ENCODE results near the gene ZNF768. TPM values are rescaled to one million over a fixed set of nuclear protein-coding genes. Genes with fewer than 3 reads are reported as not detected.

Gene ZNF768
- total and polyA plus RNA-seq, 3 experiments from 2014 or later = 2.5 to 15.1 (median 13.5) TPM

- no peaks in the 10 kb centered on the region for H3K4me1 ChIP-seq (ENCODE audit: insufficient read depth, low read length)
- no peak overlapping the region for H3K4me3 ChIP-seq (ENCODE audit: low read length)
- Mint-ChIP-seq H3K4me3 (peak overlapping the region in 1 of 7 donors; percentile 28), H3K27ac (peak overlapping the region in 5 of 8 donors; percentile 42 to 93 (median 52)), H3K27me3 (peaks cover 0 to 1% of the 10 kb centered on the region in 2 donors), H3K36me3 (peaks cover 13 to 84% (median 16%) of the 10 kb centered on the region in 3 donors), H3K9me3 (no peaks in the 10 kb centered on the region), H3K4me1 (peaks cover 13 to 31% (median 20%) of the 10 kb centered on the region in 3 donors)
- H3K9me3 ChIP-seq (ENCODE audit: low read length) = no peaks in the 10 kb centered on the region
- CTCF ChIA-PET = interaction anchor here (1.2 to 1.5 kb wide), 2 partner anchors 17 to 39 kb away, joined by 3 to 4 read pairs; no protein-coding TSS in a partner anchor
- H3K27ac ChIP-seq (ENCODE audit: low read depth, low read length) = no peak overlapping the region
- no peak for DNase-seq
- peaks cover 55% of the 10 kb centered on the region for H3K36me3 ChIP-seq (ENCODE audit: insufficient read depth, low read length)
- POLR2A ChIA-PET = interaction anchor here (0.6 to 1.7 kb wide), 4 partner anchors 9 to 59 kb away, joined by 3 to 6 read pairs (median 4); no protein-coding TSS in a partner anchor
- no peaks in the 10 kb centered on the region for H3K27me3 ChIP-seq (ENCODE audit: insufficient read depth, low read length, poor library complexity, severe bottlenecking)
Measured at GRCh38 chr16:30518552-30518951, 7.8 kb downstream of the ZNF768 start.

DNA sequence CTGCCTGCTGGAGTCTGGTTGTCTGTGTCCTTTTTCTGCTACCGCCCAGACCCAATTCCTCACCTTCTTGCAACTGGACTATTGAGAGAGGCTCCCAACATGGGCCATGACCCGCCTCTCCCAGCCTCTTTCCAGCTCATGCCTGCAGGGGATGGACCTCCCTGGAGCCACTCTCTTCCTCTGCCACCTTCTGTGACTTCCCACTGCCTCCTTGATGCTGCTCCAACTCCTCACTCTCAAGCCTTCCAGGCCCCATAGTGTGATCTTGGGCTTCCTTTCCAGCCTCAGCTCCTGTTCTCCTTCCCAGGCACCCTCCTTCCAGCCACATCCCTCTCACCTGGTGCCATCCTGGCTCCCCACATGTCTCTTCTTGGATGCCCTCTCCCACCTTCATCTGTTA lies 11.1 kb downstream of the ZNF768 start:
- H3K36me3 ChIP-seq (ENCODE audit: insufficient read depth, low read length) = peaks cover 84% of the 10 kb centered on the region
- ChIA-PET CTCF (interaction anchor here (2.0 kb wide), 1 partner anchor 85 kb away, joined by 6 read pairs; the partner anchor contains the start of gene DCTPP1), POLR2A (interaction anchor here (0.7 to 1.0 kb wide), 3 partner anchors 14 to 43 kb away, joined by 3 to 11 read pairs (median 3); partner anchors contain the start of gene ZNF764)
- no peak for DNase-seq
- H3K4me3 Mint-ChIP-seq = no peak overlapping the region
- no peak overlapping the region for H3K27ac ChIP-seq (ENCODE audit: low read depth, low read length)
- no peaks in the 10 kb centered on the region for H3K27me3 ChIP-seq (ENCODE audit: insufficient read depth, low read length, poor library complexity, severe bottlenecking)
- H3K4me1 Mint-ChIP-seq = peaks cover 14 to 37% (median 24%) of the 10 kb centered on the region in 3 donors
- no peaks in the 10 kb centered on the region for H3K9me3 ChIP-seq (ENCODE audit: low read length)
- H3K4me1 ChIP-seq (ENCODE audit: insufficient read depth, low read length) = no peaks in the 10 kb centered on the region
- H3K36me3 Mint-ChIP-seq = peaks cover 30 to 96% (median 38%) of the 10 kb centered on the region in 3 donors
- peaks cover 0 to 1% of the 10 kb centered on the region in 2 donors for H3K27me3 Mint-ChIP-seq
- H3K27ac Mint-ChIP-seq = peak overlapping the region in 7 of 8 donors; percentile 39 to 91 (median 79)
- H3K4me3 ChIP-seq (ENCODE audit: low read length) = no peak overlapping the region
- H3K9me3 Mint-ChIP-seq = no peaks in the 10 kb centered on the region

- Mint-ChIP-seq H3K27ac (peak overlapping the region in 5 of 8 donors; percentile 17 to 74 (median 66)), H3K36me3 (peaks cover 19 to 87% (median 29%) of the 10 kb centered on the region in 3 donors), H3K4me1 (peaks cover 5 to 26% (median 13%) of the 10 kb centered on the region in 3 donors), H3K9me3 (no peaks in the 10 kb centered on the region), H3K4me3 (no peak overlapping the region), H3K27me3 (no peaks in the 10 kb centered on the region)
- H3K4me3 ChIP-seq (ENCODE audit: low read length) = no peak overlapping the region
- DNase-seq = no peak
- H3K9me3 ChIP-seq (ENCODE audit: low read length) = no peaks in the 10 kb centered on the region
- H3K27me3 ChIP-seq (ENCODE audit: insufficient read depth, low read length, poor library complexity, severe bottlenecking) = no peaks in the 10 kb centered on the region
- no peaks in the 10 kb centered on the region for H3K4me1 ChIP-seq (ENCODE audit: insufficient read depth, low read length)
- H3K36me3 ChIP-seq (ENCODE audit: insufficient read depth, low read length) = peaks cover 73% of the 10 kb centered on the region
- no peak overlapping the region for H3K27ac ChIP-seq (ENCODE audit: low read depth, low read length)
- POLR2A ChIA-PET = interaction anchor here (1.3 kb wide), 1 partner anchor 35 kb away, joined by 5 read pairs; no protein-coding TSS in a partner anchor
- CTCF ChIA-PET = interaction anchor here (0.7 to 1.1 kb wide), 2 partner anchors 81 to 115 kb away, joined by 3 to 4 read pairs; partner anchors contain the start of gene DCTPP1
Measured at GRCh38 chr16:30511509-30511908, 14.9 kb downstream of the ZNF768 start.

GRCh38 chr16:30510376-30510938 lies 15.9 kb downstream of the ZNF768 start:
- Mint-ChIP-seq H3K4me1 (peaks cover 4 to 25% (median 13%) of the 10 kb centered on the region in 3 donors), H3K36me3 (peaks cover 20 to 84% (median 28%) of the 10 kb centered on the region in 3 donors), H3K27ac (peak overlapping the region in 6 of 8 donors; percentile 32 to 96 (median 55)), H3K9me3 (no peaks in the 10 kb centered on the region), H3K4me3 (no peak overlapping the region), H3K27me3 (no peaks in the 10 kb centered on the region)
- Histone ChIP-seq H3K27me3 (ENCODE audit: insufficient read depth, low read length, poor library complexity, severe bottlenecking) (no peaks in the 10 kb centered on the region), H3K4me3 (ENCODE audit: low read length) (no peak overlapping the region), H3K36me3 (ENCODE audit: insufficient read depth, low read length) (peaks cover 66% of the 10 kb centered on the region), H3K9me3 (ENCODE audit: low read length) (no peaks in the 10 kb centered on the region), H3K4me1 (ENCODE audit: insufficient read depth, low read length) (no peaks in the 10 kb centered on the region), H3K27ac (ENCODE audit: low read depth, low read length) (peak overlapping the region; percentile 2)
- POLR2A ChIA-PET = interaction anchor here (0.6 to 0.8 kb wide), 2 partner anchors 29 to 95 kb away, joined by 3 to 6 read pairs; no protein-coding TSS in a partner anchor
- CTCF ChIA-PET = interaction anchor here (1.3 kb wide), 1 partner anchor 81 kb away, joined by 5 read pairs; the partner anchor contains the start of gene DCTPP1
- no peak for DNase-seq

- H3K27ac ChIP-seq (ENCODE audit: low read depth, low read length) = no peak overlapping the region
- Mint-ChIP-seq H3K36me3 (peaks cover 25 to 83% (median 28%) of the 10 kb centered on the region in 3 donors), H3K27ac (peak overlapping the region in 5 of 8 donors; percentile 21 to 89 (median 43)), H3K4me1 (peaks cover 3 to 24% (median 13%) of the 10 kb centered on the region in 3 donors), H3K9me3 (no peaks in the 10 kb centered on the region), H3K4me3 (no peak overlapping the region), H3K27me3 (no peaks in the 10 kb centered on the region)
- H3K36me3 ChIP-seq (ENCODE audit: insufficient read depth, low read length) = peaks cover 72% of the 10 kb centered on the region
- no peak overlapping the region for H3K4me3 ChIP-seq (ENCODE audit: low read length)
- H3K9me3 ChIP-seq (ENCODE audit: low read length) = no peaks in the 10 kb centered on the region
- H3K27me3 ChIP-seq (ENCODE audit: insufficient read depth, low read length, poor library complexity, severe bottlenecking) = no peaks in the 10 kb centered on the region
- ChIA-PET CTCF (interaction anchor here (0.8 to 1.3 kb wide), 2 partner anchors 8 to 79 kb away, joined by 3 to 5 read pairs; partner anchors contain the start of gene DCTPP1), POLR2A (interaction anchor here (0.6 to 0.8 kb wide), 3 partner anchors 18 to 37 kb away, joined by 5 to 6 read pairs (median 6); no protein-coding TSS in a partner anchor)
- H3K4me1 ChIP-seq (ENCODE audit: insufficient read depth, low read length) = no peaks in the 10 kb centered on the region
- no peak for DNase-seq
Measured at GRCh38 chr16:30509081-30509765, 17.1 kb downstream of the ZNF768 start.

- Mint-ChIP-seq H3K4me3 (no peak overlapping the region), H3K27me3 (peaks cover 0 to 2% of the 10 kb centered on the region in 2 donors), H3K27ac (peak overlapping the region in 7 of 8 donors; percentile 48 to 91 (median 80)), H3K4me1 (peaks cover 8 to 12% (median 8%) of the 10 kb centered on the region in 3 donors), H3K36me3 (peaks cover 12 to 62% (median 17%) of the 10 kb centered on the region in 3 donors), H3K9me3 (no peaks in the 10 kb centered on the region)
- H3K4me1 ChIP-seq (ENCODE audit: insufficient read depth, low read length) = no peaks in the 10 kb centered on the region
- no peak overlapping the region for H3K27ac ChIP-seq (ENCODE audit: low read depth, low read length)
- POLR2A ChIA-PET = interaction anchor here (0.6 to 0.9 kb wide), 2 partner anchors 28 to 85 kb away, joined by 10 read pairs; no protein-coding TSS in a partner anchor
- peaks cover 58% of the 10 kb centered on the region for H3K36me3 ChIP-seq (ENCODE audit: insufficient read depth, low read length)
- no peak for DNase-seq
- no peaks in the 10 kb centered on the region for H3K27me3 ChIP-seq (ENCODE audit: insufficient read depth, low read length, poor library complexity, severe bottlenecking)
- CTCF ChIA-PET = interaction anchor here (1.0 to 1.4 kb wide), 2 partner anchors 55 to 74 kb away, joined by 3 to 4 read pairs; partner anchors contain the start of genes DCTPP1 and ZNF764
- no peaks in the 10 kb centered on the region for H3K9me3 ChIP-seq (ENCODE audit: low read length)
- H3K4me3 ChIP-seq (ENCODE audit: low read length) = no peak overlapping the region
Measured at GRCh38 chr16:30503403-30504296, 22.7 kb downstream of the ZNF768 start.

DNA sequence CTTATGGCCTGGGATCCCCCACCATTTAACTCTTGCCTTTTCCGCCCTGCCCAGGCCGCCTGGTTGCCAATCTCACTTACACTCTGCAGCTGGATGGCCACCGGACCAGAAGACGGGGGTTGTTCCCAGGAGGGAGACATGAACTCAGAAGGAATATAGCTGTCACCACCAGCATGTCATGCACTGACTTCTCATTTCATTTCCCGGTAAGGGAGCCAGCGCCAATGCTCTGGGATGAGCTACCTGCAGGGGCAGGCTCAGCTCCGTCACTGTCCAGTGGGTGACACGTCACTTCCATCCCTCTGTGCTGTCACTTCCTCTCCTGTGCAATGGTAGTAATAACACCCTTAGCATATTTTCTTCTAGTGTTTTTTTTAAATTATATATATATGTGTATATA lies 27.1 kb downstream of the ZNF768 start:
- peak overlapping the region; percentile 51 for H3K27ac ChIP-seq (ENCODE audit: low read depth, low read length)
- peaks cover 0 to 2% of the 10 kb centered on the region in 2 donors for H3K27me3 Mint-ChIP-seq
- H3K9me3 ChIP-seq (ENCODE audit: low read length) = no peaks in the 10 kb centered on the region
- no peak overlapping the region for H3K4me3 ChIP-seq (ENCODE audit: low read length)
- H3K9me3 Mint-ChIP-seq = no peaks in the 10 kb centered on the region
- peak overlapping the region in 6 of 8 donors; percentile 23 to 51 (median 44) for H3K27ac Mint-ChIP-seq
- H3K36me3 ChIP-seq (ENCODE audit: insufficient read depth, low read length) = peaks cover 57% of the 10 kb centered on the region
- no peak overlapping the region for H3K4me3 Mint-ChIP-seq
- no peaks in the 10 kb centered on the region for H3K27me3 ChIP-seq (ENCODE audit: insufficient read depth, low read length, poor library complexity, severe bottlenecking)
- DNase-seq = no peak
- ChIA-PET CTCF (interaction anchor here (0.8 to 4.5 kb wide), 5 partner anchors 27 to 70 kb away, joined by 3 to 27 read pairs (median 5); partner anchors contain the start of genes DCTPP1 and ITGAL), POLR2A (interaction anchor here (0.9 to 1.3 kb wide), 2 partner anchors 17 to 23 kb away, joined by 3 read pairs; no protein-coding TSS in a partner anchor)
- H3K4me1 ChIP-seq (ENCODE audit: insufficient read depth, low read length) = no peaks in the 10 kb centered on the region
- H3K36me3 Mint-ChIP-seq = peaks cover 13 to 65% (median 14%) of the 10 kb centered on the region in 3 donors
- H3K4me1 Mint-ChIP-seq = peaks cover 8 to 14% (median 12%) of the 10 kb centered on the region in 3 donors
